Esophagus squamous epithelium (tissue), 5 donors: ENCODE measurements around the gene GTF2A1L. TPM values are rescaled to one million over a fixed set of nuclear protein-coding genes. Genes with fewer than 3 reads are reported as not detected.

Experiments used
- DNase-seq: peaks from one replicate; lab custom pipeline; 2025; lab: John Stamatoyannopoulos, UW
- H3K27ac ChIP-seq, 4 donors: fragments of 200-600 bp; sonication (generic); one replicate each; pipeline ENCODE4 v1.5.1; 2016 to 2019; ENCODE audit warnings: mild to moderate bottlenecking in 1 of 4
- H3K27me3 ChIP-seq, 4 donors: fragments of 200-600 bp; sonication (generic); 1 replicate in 3 of 4; 2 replicates in 1 of 4; pipeline versions ENCODE4 v1.5.1 to v1.6.0; 2017 to 2021; ENCODE audit warnings: antibody characterized with exemption in 1 of 4
- H3K36me3 ChIP-seq, 3 donors: fragments of 200-600 bp; sonication (generic); one replicate each; pipeline ENCODE4 v1.5.1; 2016 to 2019
- H3K4me1 ChIP-seq, 3 donors: fragments of 200-600 bp; sonication (generic); one replicate each; pipeline ENCODE4 v1.5.1; 2017 to 2019
- H3K4me3 ChIP-seq, 4 donors: fragments of 200-600 bp; sonication (generic); 1 replicate in 3 of 4; 2 replicates in 1 of 4; pipeline ENCODE4 v1.5.1; 2016 to 2019; ENCODE audit warnings: mild to moderate bottlenecking in 2 of 4, moderate library complexity in 1 of 4
- H3K9me3 ChIP-seq, 3 donors: fragments of 200-600 bp; sonication (generic); one replicate each; pipeline ENCODE4 v1.5.1; 2016 to 2019
- CTCF ChIP-seq, 6 experiments: fragments of 450-650 bp in 4 of 6; fragments of 200-600 bp in 2 of 6; sonication (generic) in 2 of 6; IDR thresholded peaks; one replicate each; pipeline ENCODE4 v1.5.1; 2016 to 2019; ENCODE audit warnings: antibody characterized with exemption in 6 of 6, mild to moderate bottlenecking in 4 of 6, moderate library complexity in 4 of 6
- POLR2A ChIP-seq, 4 donors: fragments of 450-650 bp; IDR thresholded peaks; one replicate each; pipeline ENCODE4 v1.6.1; 2017; ENCODE audit warnings: antibody characterized with exemption in 4 of 4, mild to moderate bottlenecking in 4 of 4, moderate library complexity in 3 of 4
- WGBS, 2 donors: methylation state at CpG; one replicate each; pipeline ENCODE4 v1.1.5; 2018; 5-methylcytosine and 5-hydroxymethylcytosine counted together
- intact Hi-C: fragments of 100-400 bp; cut with DNase I; formaldehyde crosslinking; loops from one replicate; pipeline ENCODE4 v1.15.0; 2022
- small RNA-seq, 4 donors: library from RNA; depleted of rRNA; stranded (forward); fragments of <200 nt; gene quantifications; one replicate each; pipeline ENCODE3, GENCODE V24; 2016
- total RNA-seq, 4 donors: library from RNA; depleted of rRNA; stranded (reverse); fragments of >200 nt; gene quantifications; one replicate each; pipeline ENCODE4 v1.1.0, GENCODE V29; 2016
- donor health status: DM: yes; HTN: yes; CAD: no.

GTF2A1L gene
- total RNA-seq, 4 donors from 2014 or later = 0.22 to 4.0 (median 3.6) TPM; not detected in 1

GRCh38 chr2:48728295-48728694 is 110.6 kb downstream of the GTF2A1L start:
- TF ChIP-seq POLR2A (IDR thresholded peaks at IDR 0.05) (no peak), CTCF (IDR thresholded peaks at IDR 0.05) (no peak)
- WGBS, 2 donors = 74 to 75% methylated on average over 2 of the region's 2 CpGs
- Histone ChIP-seq H3K27me3 (no peaks in the 10 kb centered on the region), H3K36me3 (no peaks in the 10 kb centered on the region), H3K27ac (peak overlapping the region in 3 of 4 donors; percentile 0 to 25 (median 6)), H3K9me3 (no peaks in the 10 kb centered on the region), H3K4me3 (no peak overlapping the region), H3K4me1 (no peaks in the 10 kb centered on the region)
- intact Hi-C loops = no loop called here
- DNase-seq = no peak

- no peaks in the 10 kb centered on the region for H3K4me1 ChIP-seq
- no peaks in the 10 kb centered on the region for H3K36me3 ChIP-seq
- H3K27ac ChIP-seq = peak overlapping the region in 1 of 4 donors; percentile 25
- H3K9me3 ChIP-seq = no peaks in the 10 kb centered on the region
- H3K4me3 ChIP-seq = no peak overlapping the region
- intact Hi-C loops = no loop called here
- DNase-seq = no peak
- H3K27me3 ChIP-seq = no peaks in the 10 kb centered on the region
- TF ChIP-seq CTCF (IDR thresholded peaks at IDR 0.05) (no peak), POLR2A (IDR thresholded peaks at IDR 0.05) (no peak)
Measured at GRCh38 chr2:48728840-48729239, 111.2 kb downstream of the GTF2A1L start.

Small RNA genes within 50 kb of the gene (small RNA-seq; reads per million reads assigned to genes)
- gene TPT1P11 = 0 reads per million in 4 donors

Other genes with a start within 250 kb of the GTF2A1L start
- 10 to 100 TPM; 11.7 to 35.1 (median 22.3) TPM for gene PPP1R21, start 177.1 kb upstream of the GTF2A1L start, total RNA-seq
- 10 to 100 TPM in 1 of 4 donors, 1 to 10 TPM in 3; 2.0 to 37.2 (median 6.9) TPM for gene STON1, start 87.7 kb upstream of the GTF2A1L start, total RNA-seq
- under 1 TPM in 2 of 4 donors, not detected in 2; 0.22 to 0.76 TPM for gene LHCGR, start 137.9 kb downstream of the GTF2A1L start, total RNA-seq